ENCODE measurements around the gene ZSWIM4. TPM values are rescaled to one million over a fixed set of nuclear protein-coding genes. Genes with fewer than 3 reads are reported as not detected.
"Not testable (repeated sequence)": the region's sequence is repeated elsewhere in the genome, so short reads cannot be mapped to it uniquely, and the experiment has no call there.

ZSWIM4 gene
- total RNA-seq, 2 experiments from 2014 or later: 5.6 to 5.8 TPM

DNA sequence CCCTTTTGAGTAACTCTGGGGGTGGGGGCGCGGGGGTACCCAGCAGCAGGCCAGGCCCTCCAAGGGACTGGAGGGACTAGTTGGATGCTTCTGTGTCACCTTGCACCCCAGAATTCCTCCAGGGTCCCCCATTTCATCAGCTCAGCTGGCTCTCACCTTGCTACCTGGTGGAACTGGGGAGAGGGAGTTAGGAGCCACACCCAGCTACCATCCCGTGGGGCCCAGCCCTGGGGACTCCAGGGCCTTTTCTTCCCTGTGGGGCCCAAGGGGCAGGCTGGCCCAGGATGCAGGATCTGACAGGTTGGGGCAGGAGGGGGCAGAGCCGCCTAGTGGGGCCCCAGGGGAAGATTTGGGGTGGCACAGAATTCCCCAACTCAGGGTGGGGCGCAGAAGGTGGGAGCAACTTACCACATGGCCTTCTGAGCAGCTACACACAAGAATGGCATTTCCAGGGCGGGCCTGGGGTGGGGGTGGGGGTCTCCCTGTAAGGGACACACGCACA lies 48.9 kb downstream of the ZSWIM4 start:
- Mint-ChIP-seq H3K27me3 (no peaks in the 10 kb centered on the region), H3K36me3 (ENCODE audit: low read depth) (peaks cover 22% of the 10 kb centered on the region), H3K27ac (peak overlapping the region; percentile 75), H3K9me3 (ENCODE audit: low read depth) (no peaks in the 10 kb centered on the region), H3K4me1 (peaks cover 53% of the 10 kb centered on the region), H3K4me3 (peak overlapping the region; percentile 94)
- ChIA-PET CTCF (no interaction called here), POLR2A (no interaction called here)
- intact Hi-C loops (cut with DNase I, micrococcal nuclease): loop anchor here in 1 of 2 experiments (10.0 kb wide), 1 partner anchor 689 kb away; the partner anchor contains the start of genes IER2 and STX10
- DNase-seq (no peak), ATAC-seq (no peak)

GRCh38 chr19:13846557-13847406 lies 51.5 kb downstream of the ZSWIM4 start:
- H3K9me3 Mint-ChIP-seq (ENCODE audit: low read depth): no peaks in the 10 kb centered on the region
- peaks cover 56% of the 10 kb centered on the region for H3K4me1 Mint-ChIP-seq
- ChIA-PET CTCF (interaction anchor here (0.5 to 1.7 kb wide), 5 partner anchors 10 to 99 kb away, joined by 3 to 6 read pairs (median 3); partner anchors contain the start of gene C19orf53), POLR2A (interaction anchor here (0.6 to 2.1 kb wide), 9 partner anchors 7 to 673 kb away, joined by 3 to 36 read pairs (median 4); partner anchors contain the start of gene C19orf53)
- H3K4me3 Mint-ChIP-seq: peak overlapping the region; percentile 71
- intact Hi-C loops (cut with DNase I, micrococcal nuclease): loop anchor here (1.0 to 10.0 kb wide), 12 partner anchors 7 to 1451 kb away; partner anchors contain the start of genes ADGRE5 (in 1 of the 2), C19orf53 (in 1 of the 2), IER2 (in 1 of the 2) and RFX1 (in 1 of the 2)
- DNase-seq: peak; percentile 97
- H3K27ac Mint-ChIP-seq: peak overlapping the region; percentile 97
- no peaks in the 10 kb centered on the region for H3K27me3 Mint-ChIP-seq
- H3K36me3 Mint-ChIP-seq (ENCODE audit: low read depth): peaks cover 3% of the 10 kb centered on the region
- ATAC-seq: peak; percentile 69

- DNase-seq: peak; percentile 92
- Mint-ChIP-seq H3K27me3 (no peaks in the 10 kb centered on the region), H3K4me3 (peak overlapping the region; percentile 71), H3K27ac (peak overlapping the region; percentile 97), H3K4me1 (peaks cover 56% of the 10 kb centered on the region), H3K9me3 (ENCODE audit: low read depth) (no peaks in the 10 kb centered on the region), H3K36me3 (ENCODE audit: low read depth) (no peaks in the 10 kb centered on the region)
- POLR2A ChIA-PET: interaction anchor here (0.6 to 2.1 kb wide), 5 partner anchors 8 to 157 kb away, joined by 3 to 36 read pairs (median 4); no protein-coding TSS in a partner anchor
- CTCF ChIA-PET: interaction anchor here (0.5 to 1.7 kb wide), 3 partner anchors 11 to 100 kb away, joined by 3 to 6 read pairs (median 4); a partner anchor contains a TSS
- intact Hi-C loops (cut with DNase I, micrococcal nuclease): loop anchor here (1.0 to 10.0 kb wide), 11 partner anchors 8 to 1450 kb away; partner anchors contain the start of genes ADGRE5 (in 1 of the 2), IER2 (in 1 of the 2), RFX1 (in 1 of the 2) and STX10 (in 1 of the 2)
- peak; percentile 38 for ATAC-seq
These were observed 52.4 kb downstream of the ZSWIM4 start for GRCh38 chr19:13847407-13848339.

DNA sequence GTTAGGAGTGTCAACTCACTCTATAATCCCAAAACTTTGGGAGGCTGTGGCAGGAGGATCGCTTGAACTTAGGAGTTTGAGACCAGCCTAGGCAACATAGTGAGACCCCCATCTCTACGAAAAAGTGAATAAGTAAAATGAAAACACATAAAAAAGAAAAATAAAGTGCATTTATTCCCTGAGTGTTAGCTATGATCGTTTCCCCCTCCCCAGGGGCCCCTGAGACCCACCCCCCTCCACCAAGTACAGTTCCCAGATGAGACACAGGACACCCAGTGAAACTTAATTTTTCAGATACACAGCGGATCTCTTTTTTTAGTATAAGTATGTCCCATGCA lies 53.1 kb downstream of the ZSWIM4 start:
- H3K27me3 Mint-ChIP-seq: no peaks in the 10 kb centered on the region
- POLR2A ChIA-PET: no interaction called here
- intact Hi-C loops (cut with DNase I, micrococcal nuclease): loop anchor here (5.0 to 10.0 kb wide), 3 partner anchors 534 to 1449 kb away; partner anchors contain the start of genes ADGRE5 (in 1 of the 2), IER2 (in 1 of the 2) and STX10 (in 1 of the 2)
- CTCF ChIA-PET: interaction anchor here (1.0 kb wide), 1 partner anchor 64 kb away, joined by 4 read pairs; no protein-coding TSS in a partner anchor
- ATAC-seq: no peak
- H3K4me3 Mint-ChIP-seq: peak overlapping the region; percentile 71
- DNase-seq: no peak
- peaks cover 51% of the 10 kb centered on the region for H3K4me1 Mint-ChIP-seq
- no peaks in the 10 kb centered on the region for H3K36me3 Mint-ChIP-seq (ENCODE audit: low read depth)
- no peaks in the 10 kb centered on the region for H3K9me3 Mint-ChIP-seq (ENCODE audit: low read depth)
- no peak overlapping the region for H3K27ac Mint-ChIP-seq

DNA sequence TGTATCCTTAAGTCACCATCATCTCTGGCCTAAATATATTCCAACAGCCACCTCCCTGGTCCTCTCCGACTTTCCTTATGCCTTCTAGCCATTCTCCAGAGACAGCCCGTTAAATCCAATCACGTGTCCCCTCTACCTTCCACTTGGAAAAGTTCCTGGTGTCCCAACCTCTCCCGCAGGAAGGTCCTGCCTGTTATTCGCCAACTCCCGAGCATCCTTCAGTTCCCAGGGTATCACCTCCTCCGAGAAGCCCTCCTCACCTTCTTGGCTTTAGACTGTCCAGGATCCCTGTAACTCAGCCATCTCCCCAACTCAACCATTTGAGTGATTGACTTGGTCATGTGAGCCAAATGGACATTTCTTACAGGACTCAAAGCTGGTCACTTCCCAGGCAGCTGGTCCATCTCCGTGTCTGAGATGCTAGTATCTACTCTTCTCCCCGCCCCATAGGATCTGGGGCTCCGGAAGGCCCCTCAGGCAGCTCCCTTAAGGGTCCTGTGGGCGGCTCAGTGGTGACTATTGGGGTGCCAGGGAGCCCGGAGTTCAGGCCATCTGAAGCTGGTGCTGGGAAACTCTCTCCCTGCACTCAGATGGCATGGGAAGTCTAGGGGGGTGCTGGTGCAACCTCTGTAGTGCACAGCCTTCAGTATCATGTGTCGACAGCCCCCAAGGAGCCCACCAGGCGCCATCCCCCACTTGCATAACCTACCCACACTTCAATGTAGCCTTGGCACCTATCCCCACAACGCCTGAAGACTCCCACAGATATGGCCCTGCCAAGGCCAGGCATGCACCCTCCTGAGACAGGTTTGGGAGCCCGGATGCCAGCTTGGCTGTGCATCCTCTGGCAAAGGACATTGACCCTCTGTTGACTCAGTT lies 53.8 kb downstream of the ZSWIM4 start:
- intact Hi-C loops (cut with DNase I, micrococcal nuclease): loop anchor here (5.0 to 10.0 kb wide), 3 partner anchors 533 to 1448 kb away; partner anchors contain the start of genes ADGRE5 (in 1 of the 2), IER2 (in 1 of the 2) and STX10 (in 1 of the 2)
- ChIA-PET CTCF (interaction anchor here (0.6 to 1.2 kb wide), 3 partner anchors 10 to 67 kb away, joined by 3 to 4 read pairs (median 3); no protein-coding TSS in a partner anchor), POLR2A (no interaction called here)
- Mint-ChIP-seq H3K4me1 (peaks cover 44% of the 10 kb centered on the region), H3K27me3 (no peaks in the 10 kb centered on the region), H3K27ac (peak overlapping the region; percentile 77), H3K4me3 (peak overlapping the region; percentile 33), H3K36me3 (ENCODE audit: low read depth) (no peaks in the 10 kb centered on the region), H3K9me3 (ENCODE audit: low read depth) (no peaks in the 10 kb centered on the region)
- ATAC-seq (no peak), DNase-seq (no peak)

- DNase-seq (peak; percentile 86), ATAC-seq (no peak)
- peaks cover 32% of the 10 kb centered on the region for H3K4me1 Mint-ChIP-seq
- H3K36me3 Mint-ChIP-seq (ENCODE audit: low read depth): no peaks in the 10 kb centered on the region
- H3K9me3 Mint-ChIP-seq (ENCODE audit: low read depth): no peaks in the 10 kb centered on the region
- intact Hi-C loops (cut with DNase I, micrococcal nuclease): loop anchor here (1.0 to 10.0 kb wide), 5 partner anchors 13 to 1447 kb away; partner anchors contain the start of genes ADGRE5 (in 1 of the 2), IER2 (in 1 of the 2), STX10 (in 1 of the 2) and ZSWIM4 (in 1 of the 2)
- H3K27me3 Mint-ChIP-seq: no peaks in the 10 kb centered on the region
- peak overlapping the region; percentile 61 for H3K4me3 Mint-ChIP-seq
- CTCF ChIA-PET: interaction anchor here (0.5 to 3.6 kb wide), 7 partner anchors 11 to 221 kb away, joined by 3 to 27 read pairs (median 3); no protein-coding TSS in a partner anchor
- POLR2A ChIA-PET: no interaction called here
- peak overlapping the region; percentile 85 for H3K27ac Mint-ChIP-seq
These were observed 55.0 kb downstream of the ZSWIM4 start for GRCh38 chr19:13849991-13850909.

GRCh38 chr19:13850910-13851733 lies 55.9 kb downstream of the ZSWIM4 start:
- Mint-ChIP-seq H3K9me3 (ENCODE audit: low read depth) (no peaks in the 10 kb centered on the region), H3K4me1 (peaks cover 25% of the 10 kb centered on the region), H3K36me3 (ENCODE audit: low read depth) (no peaks in the 10 kb centered on the region), H3K27me3 (no peaks in the 10 kb centered on the region), H3K4me3 (peak overlapping the region; percentile 61), H3K27ac (peak overlapping the region; percentile 85)
- intact Hi-C loops (cut with DNase I, micrococcal nuclease): loop anchor here (1.0 to 2.0 kb wide), 3 partner anchors 10 to 56 kb away; partner anchors contain the start of gene ZSWIM4 (in 1 of the 2)
- CTCF ChIA-PET: interaction anchor here (0.5 to 3.6 kb wide), 5 partner anchors 9 to 198 kb away, joined by 3 to 27 read pairs (median 5); no protein-coding TSS in a partner anchor
- no peak for ATAC-seq
- POLR2A ChIA-PET: no interaction called here
- peak; percentile 71 for DNase-seq

- not testable (repeated sequence) for DNase-seq; ATAC-seq; H3K27me3 Mint-ChIP-seq; H3K4me3 Mint-ChIP-seq; H3K9me3 Mint-ChIP-seq (ENCODE audit: low read depth); H3K36me3 Mint-ChIP-seq (ENCODE audit: low read depth)
- ChIA-PET CTCF (interaction anchor here (0.7 to 3.6 kb wide), 4 partner anchors 8 to 67 kb away, joined by 3 to 27 read pairs (median 4); partner anchors contain the start of gene ZSWIM4), POLR2A (interaction anchor here (0.6 kb wide), 1 partner anchor 732 kb away, joined by 4 read pairs; no protein-coding TSS in a partner anchor)
- Mint-ChIP-seq H3K4me1 (peaks cover 20% of the 10 kb centered on the region), H3K27ac (peak overlapping the region; percentile 19)
- intact Hi-C loops (cut with DNase I, micrococcal nuclease): loop anchor here (1.0 to 2.0 kb wide), 2 partner anchors 10 to 15 kb away; no protein-coding TSS in a partner anchor
These were observed 56.5 kb downstream of the ZSWIM4 start for GRCh38 chr19:13851734-13852114.
